Activated CD8-positive, alpha-beta memory T cell treated with anti-CD3 and anti-CD28 coated beads, Interleukin-2, amount 50 U/mL, for 24 hours (primary cell): ENCODE measurements around the gene NKX3-2.

ENCODE experiments used
- DNase-seq: peaks from one replicate; pipeline ENCODE4 v3.0.0-alpha.2; 2020; ENCODE audit errors: extremely low read depth

Gene NKX3-2

GRCh38 chr4:13531625-13531998 is 12.7 kb downstream of the NKX3-2 start:
- no peak for DNase-seq

GRCh38 chr4:13530823-13531624 is 13.3 kb downstream of the NKX3-2 start:
- no peak for DNase-seq

- no peak for DNase-seq
Observed at GRCh38 chr4:13529128-13529919, 15.0 kb downstream of the NKX3-2 start.

- no peak for DNase-seq
Observed at GRCh38 chr4:13528821-13529127, 15.5 kb downstream of the NKX3-2 start.

- DNase-seq, result no peak
Observed at GRCh38 chr4:13527981-13528820, 16.1 kb downstream of the NKX3-2 start.

- no peak for DNase-seq
Observed at GRCh38 chr4:13527192-13527980, 16.9 kb downstream of the NKX3-2 start.

GRCh38 chr4:13526658-13527057 is 17.6 kb downstream of the NKX3-2 start:
- no peak for DNase-seq

- DNase-seq, result no peak
Observed at GRCh38 chr4:13525606-13526281, 18.6 kb downstream of the NKX3-2 start.

GRCh38 chr4:13524504-13525243 is 19.6 kb downstream of the NKX3-2 start:
- no peak for DNase-seq

GRCh38 chr4:13523591-13524503 is 20.5 kb downstream of the NKX3-2 start:
- DNase-seq, result no peak

GRCh38 chr4:13523105-13523477 is 21.2 kb downstream of the NKX3-2 start:
- no peak for DNase-seq

- DNase-seq, result no peak
Observed at GRCh38 chr4:13522282-13523104, 21.8 kb downstream of the NKX3-2 start.

GRCh38 chr4:13521047-13521446 is 23.3 kb downstream of the NKX3-2 start:
- DNase-seq, result no peak

GRCh38 chr4:13516315-13516860 is 27.9 kb downstream of the NKX3-2 start:
- no peak for DNase-seq

GRCh38 chr4:13515268-13515667 is 29.0 kb downstream of the NKX3-2 start:
- DNase-seq, result no peak

- DNase-seq, result no peak
Observed at GRCh38 chr4:13514722-13515121, 29.6 kb downstream of the NKX3-2 start.

GRCh38 chr4:13511101-13511500 is 33.2 kb downstream of the NKX3-2 start:
- DNase-seq, result no peak

- DNase-seq, result no peak
Observed at GRCh38 chr4:13509442-13509841, 34.9 kb downstream of the NKX3-2 start.
